K562 (cell line): ENCODE results near the gene C19orf47. TPM values are rescaled to one million over a fixed set of nuclear protein-coding genes. Genes with fewer than 3 reads are reported as not detected.

Source experiments
- ATAC-seq: fragments of 200-7000 bp; cut with Tn5 transposase; 3 replicates; pipeline ENCODE4 v1.9.1; 2020; ENCODE audit warnings: moderate library complexity
- BruUV-seq: library from RNA; stranded (reverse); fragments of 400-500 nt; replicated peaks from 2 replicates; lab custom pipeline; 2021; lab: Mats Ljungman, UMichigan
- CTCF ChIA-PET: fragments of 300-600 bp; formaldehyde crosslinking; extraction: SDS; loops from one replicate; lab custom pipeline; 2021; ENCODE audit warnings: low intra/inter-chr PET ratio; lab: Yijun Ruan, JAX
- POLR2A ChIA-PET: fragments of 300-600, 350-650 bp; sonication (Branson Sonifier 250); formaldehyde crosslinking; extraction: SDS; loops from one replicate; lab custom pipeline; 2021; ENCODE audit warnings: antibody characterized with exemption, inconsistent platforms; lab: Yijun Ruan, JAX
- DNase-seq, 4 experiments: peaks; one replicate each; pipeline versions ENCODE4 v3.0.0 to v3.0.0-alpha.2; 2011 to 2018; ENCODE audit warnings: low spot score in 3 of 4, mixed read lengths in 3 of 4; ENCODE audit errors: extremely low read depth in 1 of 4
- FAIRE-seq: peaks from 2 replicates; lab custom pipeline; 2011; peaks lifted over from hg19 to GRCh38; lab: Jason Lieb, UNC
- H2AFZ ChIP-seq: 2 replicates; pipeline ENCODE4 v1.6.0; 2011; ENCODE audit warnings: low read depth, low read length, control low read depth, inconsistent platforms
- H3K27ac ChIP-seq: fragments of 200-600 bp; 3 replicates; pipeline ENCODE4 v1.8.0; 2011; ENCODE audit warnings: low read depth, mild to moderate bottlenecking, control low read depth, inconsistent platforms, low read length, moderate library complexity, mixed read lengths; ENCODE audit errors: extremely low read depth
- H3K27me3 ChIP-seq, 2 experiments: fragments of 300-600 bp in 1 of 2; 2 replicates in 1 of 2; 3 replicates in 1 of 2; pipeline versions ENCODE4 v1.6.0 to v1.8.0; 2011; ENCODE audit warnings: inconsistent platforms in 2 of 2, low read length in 2 of 2, mild to moderate bottlenecking in 1 of 2, mixed read lengths in 1 of 2, moderate library complexity in 1 of 2; ENCODE audit not compliant: control insufficient read depth in 2 of 2, insufficient read depth in 2 of 2
- H3K36me3 ChIP-seq: fragments of 300-600 bp; 3 replicates; pipeline ENCODE4 v1.8.0; 2011; ENCODE audit warnings: mild to moderate bottlenecking, low read length, inconsistent platforms; ENCODE audit not compliant: control insufficient read depth, insufficient read depth
- H3K4me1 ChIP-seq, 2 experiments: fragments of 200-600 bp in 1 of 2; replicated peaks in 1 of 2; 2 replicates in 1 of 2; 3 replicates in 1 of 2; pipeline versions ENCODE4 v1.5.1 to v1.8.0; 2011; ENCODE audit warnings: inconsistent platforms in 2 of 2, low read length in 2 of 2, mild to moderate bottlenecking in 1 of 2, mixed read lengths in 1 of 2, moderate library complexity in 1 of 2; ENCODE audit not compliant: control insufficient read depth in 2 of 2, insufficient read depth in 2 of 2
- H3K4me2 ChIP-seq: 2 replicates; pipeline ENCODE4 v1.6.1; 2011; ENCODE audit warnings: low read length, control low read depth, inconsistent platforms, mixed read lengths; ENCODE audit not compliant: insufficient read depth
- H3K4me3 ChIP-seq: fragments of 200-600 bp; sonication (generic), shearing (Covaris generic); 2 replicates; pipeline ENCODE4 v1.5.1; 2016; ENCODE audit warnings: control low read depth, inconsistent platforms
- H3K79me2 ChIP-seq: fragments of 200-600 bp; 3 replicates; pipeline ENCODE4 v1.8.0; 2011; ENCODE audit warnings: low read length, inconsistent platforms; ENCODE audit not compliant: control insufficient read depth, insufficient read depth
- H3K9ac ChIP-seq, 2 experiments: 2 replicates each; pipeline versions ENCODE4 v1.6.0 to v1.6.1; 2011; ENCODE audit warnings: low read depth in 2 of 2, low read length in 2 of 2, control low read depth in 1 of 2, inconsistent platforms in 1 of 2, mild to moderate bottlenecking in 1 of 2, mixed read lengths in 1 of 2; ENCODE audit not compliant: insufficient read depth in 1 of 2
- H3K9me1 ChIP-seq: one replicate; pipeline ENCODE4 v1.6.0; 2011; ENCODE audit warnings: inconsistent platforms, mild to moderate bottlenecking, low read length, moderate library complexity; ENCODE audit not compliant: control insufficient read depth, insufficient read depth
- H3K9me3 ChIP-seq: replicated peaks from 2 replicates; pipeline ENCODE4 v1.5.1; 2011; ENCODE audit warnings: low read depth, low read length, inconsistent platforms; ENCODE audit not compliant: control insufficient read depth, insufficient read depth
- H4K20me1 ChIP-seq: replicated peaks from 2 replicates; pipeline ENCODE4 v1.6.1; 2011; ENCODE audit warnings: low read length, inconsistent platforms, mixed read lengths; ENCODE audit not compliant: control insufficient read depth, insufficient read depth
- BACH1 ChIP-seq: fragments of 200-800 bp; sonication (Bioruptor generic); IDR thresholded peaks from 2 replicates; pipeline ENCODE4 v1.6.1; 2016; ENCODE audit warnings: missing genetic modification characterization, missing compliant biosample characterization
- CBFA2T3 ChIP-seq: fragments of 450-650 bp; IDR thresholded peaks from 2 replicates; pipeline ENCODE4 v1.6.1; 2017
- CTBP1 ChIP-seq: fragments of 450-650 bp; IDR thresholded peaks from 2 replicates; pipeline ENCODE4 v1.6.1; 2016; ENCODE audit warnings: borderline replicate concordance
- DIDO1 ChIP-seq: fragments of 450-650 bp; IDR thresholded peaks from 2 replicates; pipeline ENCODE4 v1.6.1; 2016; ENCODE audit warnings: low read depth, missing biosample characterization, missing genetic modification characterization
- EGR1 ChIP-seq: fragments of 450-650 bp; conservative IDR thresholded peaks from 2 replicates; pipeline ENCODE4 v1.6.1; 2017; ENCODE audit warnings: mild to moderate bottlenecking
- EHMT2 ChIP-seq: fragments of 450-650 bp; IDR thresholded peaks from 2 replicates; pipeline ENCODE4 v1.6.1; 2018; ENCODE audit warnings: antibody characterized with exemption
- IRF1 ChIP-seq: sonication (generic); formaldehyde crosslinking; IDR thresholded peaks from 2 replicates; pipeline ENCODE4 v1.8.0; 2022; ENCODE audit warnings: missing genetic modification reagents, mild to moderate bottlenecking, borderline replicate concordance
- LEF1 ChIP-seq: fragments of 450-650 bp; IDR thresholded peaks from 2 replicates; pipeline ENCODE4 v1.6.1; 2016; ENCODE audit warnings: mild to moderate bottlenecking
- RFX7 ChIP-seq: fragments of 250-450 bp; sonication (Bioruptor Pico); IDR thresholded peaks from 2 replicates; pipeline ENCODE4 v1.5.1; 2021; ENCODE audit warnings: mild to moderate bottlenecking
- RNF2 ChIP-seq: sonication (generic); IDR thresholded peaks from 2 replicates; pipeline ENCODE4 v1.6.1; 2016
- ZBTB40 ChIP-seq, 2 experiments: fragments of 450-650 bp in 1 of 2; sonication (generic) in 1 of 2; formaldehyde crosslinking in 1 of 2; IDR thresholded peaks; 2 replicates each; pipeline versions ENCODE4 v1.7.1 to v1.9.0; 2016 to 2022; ENCODE audit warnings: inconsistent platforms in 1 of 2, mild to moderate bottlenecking in 1 of 2, missing genetic modification reagents in 1 of 2
- ZNF696 ChIP-seq: fragments of 250-450 bp; sonication (Bioruptor Pico); conservative IDR thresholded peaks from 2 replicates; pipeline ENCODE4 v1.4.0; 2020; ENCODE audit warnings: mild to moderate bottlenecking, moderate library complexity
- WGBS: fragments of 100-300 bp; shearing (Covaris generic); methylation state at CpG from one replicate; pipeline ENCODE4 v1.1.6; 2016; ENCODE audit warnings: low coverage, mixed read lengths; ENCODE audit not compliant: insufficient coverage; ENCODE audit errors: missing lambda C conversion rate; 5-methylcytosine and 5-hydroxymethylcytosine counted together
- in situ Hi-C: fragments of 300-500 bp; cut with MboI; formaldehyde crosslinking; loops from 4 replicates; pipeline ENCODE4 v1.15.0; 2018; ENCODE audit warnings: inconsistent platforms, mixed read lengths
- intact Hi-C: fragments of 100-400 bp; cut with micrococcal nuclease; formaldehyde crosslinking; loops from 2 replicates; pipeline ENCODE4 v1.14.2; 2022
- polyA plus RNA-seq, 8 experiments: library from polyadenylated mRNA; depleted of rRNA in 4 of 8; stranded (reverse) in 5 of 8; unstranded in 3 of 8; fragments of >200 nt; fragmentation: Nextera tagmentation in 2 of 8; fragmentation: Illumina TruSeq in 1 of 8; extraction: Ambion mirVana in 2 of 8; extraction: Trizol in 1 of 8; gene quantifications; 2 replicates each; pipeline versions ENCODE4 v1.2.1 to v1.2.3, GENCODE V29; 2011 to 2014; ENCODE audit warnings: inconsistent platforms in 1 of 8, missing spikeins in 1 of 8
- total RNA-seq, 7 experiments: library from RNA; depleted of rRNA in 6 of 7; stranded (reverse); fragments of >200 nt in 6 of 7; fragmentation: Illumina TruSeq in 2 of 7; extraction: Trizol in 2 of 7; gene quantifications; 2 replicates each; pipeline versions ENCODE4 v1.2.1 to v1.2.3, GENCODE V29; 2011 to 2021; ENCODE audit warnings: low replicate concordance in 1 of 7

The C19orf47 gene
- total and polyA plus RNA-seq, 9 of the 15 experiments (the other 6 are each of a cell fraction or from before 2014, with no cell fraction given): 0.08 to 26.1 (median 14.7) TPM

- H3K27me3 ChIP-seq: no peaks in the 10 kb centered on the region
- peak overlapping the region in 1 of 2 experiments; percentile 57; a peak in 1 of 4 replicates for H3K9ac ChIP-seq
- WGBS: 15% methylated on average over 5 of the region's 5 CpGs
- intact Hi-C loops (loop anchor here (10.0 kb wide), 1 partner anchor 218 kb away; no protein-coding TSS in a partner anchor), in situ Hi-C loops (no loop called here)
- no peaks in the 10 kb centered on the region for H3K9me3 ChIP-seq
- DNase-seq: peak in 3 of 4 experiments; percentile 28 to 66 (median 61)
- H3K36me3 ChIP-seq: peaks cover 16% of the 10 kb centered on the region; the same call in 2 of the 3 replicates
- no peak overlapping the region for H2AFZ ChIP-seq
- peak overlapping the region; percentile 36; the same call in 1 of the 2 replicates for H3K4me2 ChIP-seq
- no peaks in the 10 kb centered on the region for H3K9me1 ChIP-seq
- ChIA-PET POLR2A (interaction anchor here (0.6 to 1.2 kb wide), 2 partner anchors 15 to 58 kb away, joined by 3 read pairs; partner anchors contain the start of genes C19orf47 and PLD3), CTCF (no interaction called here)
- no peaks in the 10 kb centered on the region for H4K20me1 ChIP-seq
- H3K79me2 ChIP-seq: peaks cover 12% of the 10 kb centered on the region; the same call in 2 of the 3 replicates
- H3K4me3 ChIP-seq: no peak overlapping the region
- peaks cover 35 to 48% of the 10 kb centered on the region in 2 experiments for H3K4me1 ChIP-seq
- ATAC-seq: peak; percentile 45
- BruUV-seq: no TSS peak
- FAIRE-seq: peak; percentile 89
- H3K27ac ChIP-seq: peak overlapping the region; percentile 53; the same call in 1 of the 3 replicates
- TF ChIP-seq CBFA2T3 (0 out of 2 replicates have a peak, but pooled peaks have one; percentile 20), RFX7 (no peak), ZBTB40 (IDR thresholded peaks at IDR 0.05) (peak; percentile 50; the same call in 1 of the 2 replicates), ZBTB40 (CRISPR knock-in tag; IDR thresholded peaks at IDR 0.05) (no peak), CTBP1 (no peak), RNF2 (peak; percentile 56; the same call in 1 of the 2 replicates), IRF1 (CRISPR knock-in tag) (no peak), BACH1 (tag) (no peak), LEF1 (peak; percentile 83), EGR1 (peak; percentile 86), EHMT2 (no peak), DIDO1 (tag) (no peak), ZNF696 (CRISPR knock-in tag) (no peak)
These were observed 14.9 kb upstream of the C19orf47 start for GRCh38 chr19:40363069-40363468.
